IMR-90 (cell line): Measurements from ENCODE around the gene PAPSS1.
A peak's percentile ranks its signal among the peaks of the same experiment; 100 is the strongest.

ENCODE experiments used
- BHLHE40 ChIP-seq: fragments of 150-350 bp; IDR thresholded peaks from 2 replicates; pipeline ENCODE4 v1.6.1; 2016; ENCODE audit warnings: mild to moderate bottlenecking, low read depth, low read length
- MAFK ChIP-seq: IDR thresholded peaks from 2 replicates; pipeline ENCODE4 v1.6.1; 2012; ENCODE audit warnings: low read depth, low read length, improper control_type of control experiment
- SMC3 ChIP-seq: fragments of 150-350 bp; IDR thresholded peaks from 2 replicates; pipeline ENCODE4 v1.6.1; 2016; ENCODE audit warnings: low read depth, mild to moderate bottlenecking, antibody characterized with exemption, low read length, moderate library complexity
- TF ChIP-seq, protein P1 (sequence below): conservative IDR thresholded peaks from 2 replicates; pipeline ENCODE4 v1.5.1; 2012; ENCODE audit warnings: mild to moderate bottlenecking, low read depth, low read length, improper control_type of control experiment

DNA sequence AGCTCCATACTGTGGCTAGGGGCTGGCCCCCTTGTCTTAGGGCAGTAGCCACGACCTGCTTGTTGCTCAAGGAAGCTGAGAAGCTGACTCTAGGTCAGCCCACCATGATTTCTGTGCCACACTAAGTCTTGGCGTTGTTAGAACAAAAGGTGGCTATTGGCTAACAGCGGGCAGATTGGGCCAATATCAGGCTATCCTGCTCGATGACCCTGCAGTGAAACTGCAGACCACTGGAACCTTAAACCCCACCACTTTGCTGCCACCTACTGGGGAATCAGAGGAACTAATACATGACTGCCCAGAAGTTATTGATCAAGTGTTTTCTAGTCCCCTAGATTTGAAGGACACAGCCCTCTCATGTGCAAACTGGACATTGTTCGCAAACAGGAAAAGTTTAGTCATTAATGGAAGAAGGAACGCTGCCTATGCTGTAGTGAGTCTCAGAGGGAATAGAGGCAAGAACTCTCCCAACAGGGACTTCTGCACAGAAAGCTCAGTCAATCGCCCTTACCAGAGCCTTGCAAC is 17.0 kb upstream of the PAPSS1 start:
- TF ChIP-seq SMC3 (peak; percentile 54), MAFK (no peak), BHLHE40 (no peak)
- TF ChIP-seq, protein P1, sequence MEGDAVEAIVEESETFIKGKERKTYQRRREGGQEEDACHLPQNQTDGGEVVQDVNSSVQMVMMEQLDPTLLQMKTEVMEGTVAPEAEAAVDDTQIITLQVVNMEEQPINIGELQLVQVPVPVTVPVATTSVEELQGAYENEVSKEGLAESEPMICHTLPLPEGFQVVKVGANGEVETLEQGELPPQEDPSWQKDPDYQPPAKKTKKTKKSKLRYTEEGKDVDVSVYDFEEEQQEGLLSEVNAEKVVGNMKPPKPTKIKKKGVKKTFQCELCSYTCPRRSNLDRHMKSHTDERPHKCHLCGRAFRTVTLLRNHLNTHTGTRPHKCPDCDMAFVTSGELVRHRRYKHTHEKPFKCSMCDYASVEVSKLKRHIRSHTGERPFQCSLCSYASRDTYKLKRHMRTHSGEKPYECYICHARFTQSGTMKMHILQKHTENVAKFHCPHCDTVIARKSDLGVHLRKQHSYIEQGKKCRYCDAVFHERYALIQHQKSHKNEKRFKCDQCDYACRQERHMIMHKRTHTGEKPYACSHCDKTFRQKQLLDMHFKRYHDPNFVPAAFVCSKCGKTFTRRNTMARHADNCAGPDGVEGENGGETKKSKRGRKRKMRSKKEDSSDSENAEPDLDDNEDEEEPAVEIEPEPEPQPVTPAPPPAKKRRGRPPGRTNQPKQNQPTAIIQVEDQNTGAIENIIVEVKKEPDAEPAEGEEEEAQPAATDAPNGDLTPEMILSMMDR: peak; percentile 70
